Measurements from ENCODE around the gene SLX4IP.

- no peak for TF ChIP-seq POLR2A (IDR thresholded peaks at IDR 0.05; ENCODE audit: extremely low read depth, insufficient read length)
- TF ChIP-seq, protein P1, sequence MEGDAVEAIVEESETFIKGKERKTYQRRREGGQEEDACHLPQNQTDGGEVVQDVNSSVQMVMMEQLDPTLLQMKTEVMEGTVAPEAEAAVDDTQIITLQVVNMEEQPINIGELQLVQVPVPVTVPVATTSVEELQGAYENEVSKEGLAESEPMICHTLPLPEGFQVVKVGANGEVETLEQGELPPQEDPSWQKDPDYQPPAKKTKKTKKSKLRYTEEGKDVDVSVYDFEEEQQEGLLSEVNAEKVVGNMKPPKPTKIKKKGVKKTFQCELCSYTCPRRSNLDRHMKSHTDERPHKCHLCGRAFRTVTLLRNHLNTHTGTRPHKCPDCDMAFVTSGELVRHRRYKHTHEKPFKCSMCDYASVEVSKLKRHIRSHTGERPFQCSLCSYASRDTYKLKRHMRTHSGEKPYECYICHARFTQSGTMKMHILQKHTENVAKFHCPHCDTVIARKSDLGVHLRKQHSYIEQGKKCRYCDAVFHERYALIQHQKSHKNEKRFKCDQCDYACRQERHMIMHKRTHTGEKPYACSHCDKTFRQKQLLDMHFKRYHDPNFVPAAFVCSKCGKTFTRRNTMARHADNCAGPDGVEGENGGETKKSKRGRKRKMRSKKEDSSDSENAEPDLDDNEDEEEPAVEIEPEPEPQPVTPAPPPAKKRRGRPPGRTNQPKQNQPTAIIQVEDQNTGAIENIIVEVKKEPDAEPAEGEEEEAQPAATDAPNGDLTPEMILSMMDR (IDR thresholded peaks at IDR 0.05; ENCODE audit: low read depth, low read length), result no peak
Measured at GRCh38 chr20:10428008-10428407, 7.1 kb upstream of the SLX4IP start.
